DOHH2 (cell line): ENCODE data around the gene KIF21A.

Experiments used
- H3F3A ChIP-seq: fragments of 200-600 bp; sonication (generic), shearing (Covaris generic); 2 replicates; pipeline ENCODE4 v1.6.0; 2016; ENCODE audit warnings: antibody characterized with exemption, mild to moderate bottlenecking; ENCODE audit not compliant: control insufficient read depth, insufficient read depth
- H3K27ac ChIP-seq: fragments of 200-600 bp; sonication (generic); 2 replicates; pipeline ENCODE4 v1.5.1; 2014; ENCODE audit warnings: low read depth, mild to moderate bottlenecking, low read length, moderate library complexity
- H3K27me3 ChIP-seq: fragments of 200-600 bp; sonication (generic); 2 replicates; pipeline ENCODE4 v1.6.1; 2014; ENCODE audit warnings: mild to moderate bottlenecking, low read length, mixed read lengths; ENCODE audit not compliant: control insufficient read depth
- H3K36me3 ChIP-seq: fragments of 200-600 bp; sonication (generic); 2 replicates; pipeline ENCODE4 v1.6.1; 2014; ENCODE audit warnings: mild to moderate bottlenecking, low read length, moderate library complexity, mixed read lengths; ENCODE audit not compliant: control insufficient read depth
- H3K4me1 ChIP-seq: fragments of 200-600 bp; sonication (generic); 2 replicates; pipeline ENCODE4 v1.6.1; 2014; ENCODE audit warnings: mild to moderate bottlenecking, low read length, mixed read lengths; ENCODE audit not compliant: control insufficient read depth
- H3K4me2 ChIP-seq: fragments of 200-600 bp; sonication (generic); 2 replicates; pipeline ENCODE4 v1.6.0; 2014; ENCODE audit warnings: mild to moderate bottlenecking, low read length, moderate library complexity
- H3K4me3 ChIP-seq: fragments of 200-600 bp; sonication (generic); 2 replicates; pipeline ENCODE4 v1.5.1; 2014; ENCODE audit warnings: mild to moderate bottlenecking, low read length, mixed read lengths
- H3K79me2 ChIP-seq: fragments of 200-600 bp; sonication (generic); 2 replicates; pipeline ENCODE4 v1.6.1; 2014; ENCODE audit warnings: mild to moderate bottlenecking, low read length, mixed read lengths; ENCODE audit not compliant: control insufficient read depth
- H3K9me2 ChIP-seq: fragments of 200-600 bp; sonication (generic); replicated peaks from 2 replicates; pipeline ENCODE4 v1.6.1; 2014; ENCODE audit warnings: mild to moderate bottlenecking, low read length, mixed read lengths; ENCODE audit not compliant: control insufficient read depth
- H3K9me3 ChIP-seq: fragments of 200-600 bp; sonication (generic); 2 replicates; pipeline ENCODE4 v1.6.1; 2014; ENCODE audit warnings: antibody characterized with exemption, low read length, mixed read lengths; ENCODE audit not compliant: control insufficient read depth, insufficient read depth
- H4K20me1 ChIP-seq: fragments of 200-600 bp; sonication (generic); 2 replicates; pipeline ENCODE4 v1.6.0; 2014; ENCODE audit warnings: low read depth, mild to moderate bottlenecking, antibody characterized with exemption, low read length, moderate library complexity; ENCODE audit not compliant: control insufficient read depth, insufficient read depth
- CTCF ChIP-seq: fragments of 200-600 bp; sonication (generic); IDR thresholded peaks from one replicate; pipeline ENCODE4 v1.5.1; 2014; ENCODE audit warnings: antibody characterized with exemption, mild to moderate bottlenecking, low read depth, low read length; ENCODE audit not compliant: poor library complexity, severe bottlenecking
- EZH2phosphoT487 ChIP-seq: fragments of 200-600 bp; sonication (generic); IDR thresholded peaks from 2 replicates; pipeline ENCODE4 v1.6.1; 2017; ENCODE audit warnings: borderline replicate concordance, mild to moderate bottlenecking, antibody characterized with exemption, low read length, moderate library complexity, mixed read lengths

KIF21A gene

GRCh38 chr12:39294715-39295114 lies 148.2 kb downstream of the KIF21A start:
- no peaks in the 10 kb centered on the region for H3K79me2 ChIP-seq
- no peaks in the 10 kb centered on the region for H3K36me3 ChIP-seq
- no peaks in the 10 kb centered on the region for H4K20me1 ChIP-seq
- TF ChIP-seq EZH2phosphoT487 (no peak), CTCF (no peak)
- H3K27ac ChIP-seq, result no peak overlapping the region
- H3K9me2 ChIP-seq, result no peaks in the 10 kb centered on the region
- H3K4me2 ChIP-seq, result no peak overlapping the region
- H3F3A ChIP-seq, result no peaks in the 10 kb centered on the region
- H3K27me3 ChIP-seq, result no peaks in the 10 kb centered on the region
- H3K9me3 ChIP-seq, result no peaks in the 10 kb centered on the region
- H3K4me3 ChIP-seq, result no peak overlapping the region
- H3K4me1 ChIP-seq, result no peaks in the 10 kb centered on the region

DNA sequence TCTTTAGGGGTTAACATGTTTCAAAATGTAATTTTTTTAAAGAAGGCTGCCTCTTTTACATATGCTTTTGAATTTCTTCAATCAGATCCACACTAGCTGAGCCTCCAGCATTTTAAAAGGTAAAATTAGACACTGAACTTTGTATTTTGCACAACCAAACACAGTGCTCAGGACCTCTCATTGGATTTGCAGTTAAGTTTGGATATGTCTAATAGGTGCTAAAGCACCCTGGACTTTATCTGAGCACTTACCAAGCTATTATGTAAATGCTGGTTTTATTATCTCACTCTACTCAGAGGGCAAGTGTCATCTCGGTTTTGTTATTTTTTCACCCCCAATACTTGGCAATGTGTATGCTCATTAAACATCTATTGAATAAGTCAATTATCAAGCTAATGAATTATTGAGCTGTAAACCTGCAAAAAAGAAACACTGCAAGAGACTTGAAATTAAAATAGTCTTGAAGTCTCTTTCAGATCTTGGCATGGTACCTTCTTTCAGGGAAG lies 150.7 kb downstream of the KIF21A start:
- no peaks in the 10 kb centered on the region for H3K9me2 ChIP-seq
- no peaks in the 10 kb centered on the region for H3K4me1 ChIP-seq
- H3K79me2 ChIP-seq, result no peaks in the 10 kb centered on the region
- no peak overlapping the region for H3K4me2 ChIP-seq
- TF ChIP-seq CTCF, result no peak
- TF ChIP-seq EZH2phosphoT487, result no peak
- no peak overlapping the region for H3K4me3 ChIP-seq
- no peaks in the 10 kb centered on the region for H4K20me1 ChIP-seq
- H3K27ac ChIP-seq, result no peak overlapping the region
- no peaks in the 10 kb centered on the region for H3K9me3 ChIP-seq
- no peaks in the 10 kb centered on the region for H3K36me3 ChIP-seq
- no peaks in the 10 kb centered on the region for H3F3A ChIP-seq
- no peaks in the 10 kb centered on the region for H3K27me3 ChIP-seq

- no peak overlapping the region for H3K4me3 ChIP-seq
- no peaks in the 10 kb centered on the region for H3K9me3 ChIP-seq
- TF ChIP-seq EZH2phosphoT487 (no peak), CTCF (no peak)
- H3K9me2 ChIP-seq, result no peaks in the 10 kb centered on the region
- no peaks in the 10 kb centered on the region for H3K36me3 ChIP-seq
- no peaks in the 10 kb centered on the region for H4K20me1 ChIP-seq
- no peaks in the 10 kb centered on the region for H3K4me1 ChIP-seq
- H3F3A ChIP-seq, result no peaks in the 10 kb centered on the region
- H3K4me2 ChIP-seq, result no peak overlapping the region
- H3K27ac ChIP-seq, result no peak overlapping the region
- no peaks in the 10 kb centered on the region for H3K79me2 ChIP-seq
- no peaks in the 10 kb centered on the region for H3K27me3 ChIP-seq
These were observed 155.1 kb downstream of the KIF21A start for GRCh38 chr12:39287817-39288216.

- Histone ChIP-seq H4K20me1 (no peaks in the 10 kb centered on the region), H3K27me3 (no peaks in the 10 kb centered on the region), H3F3A (no peaks in the 10 kb centered on the region), H3K9me2 (no peaks in the 10 kb centered on the region), H3K4me1 (no peaks in the 10 kb centered on the region), H3K4me3 (no peak overlapping the region), H3K4me2 (no peak overlapping the region), H3K36me3 (no peaks in the 10 kb centered on the region), H3K9me3 (no peaks in the 10 kb centered on the region), H3K27ac (no peak overlapping the region), H3K79me2 (no peaks in the 10 kb centered on the region)
- TF ChIP-seq CTCF (no peak), EZH2phosphoT487 (no peak)
These were observed 155.5 kb downstream of the KIF21A start for GRCh38 chr12:39287409-39287808.
